Vagina (tissue), 2 donors: ENCODE data around the gene NRXN3. TPM values are rescaled to one million over a fixed set of nuclear protein-coding genes. Genes with fewer than 3 reads are reported as not detected.

Source experiments
- DNase-seq, 2 donors: peaks; one replicate each; pipeline ENCODE4 v3.0.0-alpha.2; 2017; ENCODE audit errors: extremely low spot score in 2 of 2
- H3K27ac ChIP-seq: fragments of 200-600 bp; sonication (generic); one replicate; pipeline ENCODE4 v1.5.1; 2019
- H3K27me3 ChIP-seq: fragments of 200-600 bp; sonication (generic); one replicate; pipeline ENCODE4 v1.5.1; 2019
- H3K36me3 ChIP-seq, 2 donors: fragments of 200-600 bp; sonication (generic); one replicate each; pipeline ENCODE4 v1.5.1; 2017 to 2019
- H3K4me1 ChIP-seq: fragments of 200-600 bp; sonication (generic); one replicate; pipeline ENCODE4 v1.5.1; 2019
- H3K4me3 ChIP-seq, 2 donors: fragments of 200-600 bp; sonication (generic); 1 replicate in 1 of 2; 2 replicates in 1 of 2; pipeline ENCODE4 v1.5.1; 2016 to 2019
- H3K9me3 ChIP-seq: fragments of 200-600 bp; sonication (generic); one replicate; pipeline ENCODE4 v1.5.1; 2019
- CTCF ChIP-seq, 3 experiments: fragments of 450-650 bp in 2 of 3; fragments of 200-600 bp in 1 of 3; sonication (generic) in 1 of 3; IDR thresholded peaks; one replicate each; pipeline ENCODE4 v1.5.1; 2017 to 2019; ENCODE audit warnings: antibody characterized with exemption in 3 of 3, mild to moderate bottlenecking in 2 of 3, moderate library complexity in 2 of 3
- POLR2A ChIP-seq, 2 donors: fragments of 450-650 bp; IDR thresholded peaks; one replicate each; pipeline ENCODE4 v1.6.1; 2017; ENCODE audit warnings: antibody characterized with exemption in 2 of 2, mild to moderate bottlenecking in 2 of 2, moderate library complexity in 2 of 2
- POLR2AphosphoS5 ChIP-seq, 2 donors: sonication (generic); formaldehyde crosslinking; IDR thresholded peaks; one replicate each; pipeline ENCODE4 v1.9.0; 2017; ENCODE audit warnings: antibody characterized with exemption in 2 of 2, mild to moderate bottlenecking in 2 of 2, low read depth in 1 of 2; ENCODE audit not compliant: insufficient read depth in 1 of 2
- intact Hi-C: fragments of 100-400 bp; cut with DNase I; formaldehyde crosslinking; loops from one replicate; pipeline ENCODE4 v1.15.1; 2023
- total RNA-seq: library from RNA; depleted of rRNA; stranded (reverse); fragments of >200 nt; gene quantifications from one replicate; pipeline ENCODE4 v1.2.3, GENCODE V29; 2016

The NRXN3 gene
- total RNA-seq, 1 donor from 2014 or later = 4.7 TPM

GRCh38 chr14:79543348-79543747, 1373.2 kb downstream of the NRXN3 start:
- Histone ChIP-seq H3K9me3 (no peaks in the 10 kb centered on the region), H3K27ac (no peak overlapping the region), H3K27me3 (no peaks in the 10 kb centered on the region), H3K4me3 (no peak overlapping the region), H3K36me3 (no peaks in the 10 kb centered on the region), H3K4me1 (no peaks in the 10 kb centered on the region)
- intact Hi-C loops = no loop called here
- DNase-seq = no peak
- TF ChIP-seq POLR2AphosphoS5 (IDR thresholded peaks at IDR 0.05; ENCODE audit: insufficient read depth in 1 of 2, low read depth in 1 of 2) = no peak
- TF ChIP-seq POLR2A (IDR thresholded peaks at IDR 0.05) = no peak
- no peak for TF ChIP-seq CTCF (IDR thresholded peaks at IDR 0.05)

- H3K27me3 ChIP-seq = no peaks in the 10 kb centered on the region
- H3K4me1 ChIP-seq = no peaks in the 10 kb centered on the region
- intact Hi-C loops = no loop called here
- H3K27ac ChIP-seq = no peak overlapping the region
- no peak for DNase-seq
- no peaks in the 10 kb centered on the region for H3K36me3 ChIP-seq
- no peak overlapping the region for H3K4me3 ChIP-seq
- TF ChIP-seq POLR2AphosphoS5 (IDR thresholded peaks at IDR 0.05; ENCODE audit: insufficient read depth in 1 of 2, low read depth in 1 of 2) = no peak
- TF ChIP-seq CTCF (IDR thresholded peaks at IDR 0.05) = no peak
- TF ChIP-seq POLR2A (IDR thresholded peaks at IDR 0.05) = no peak
- no peaks in the 10 kb centered on the region for H3K9me3 ChIP-seq
Observed at GRCh38 chr14:79543967-79544697, 1374.0 kb downstream of the NRXN3 start.

GRCh38 chr14:79544698-79545070, 1374.5 kb downstream of the NRXN3 start:
- Histone ChIP-seq H3K27me3 (no peaks in the 10 kb centered on the region), H3K9me3 (no peaks in the 10 kb centered on the region), H3K4me3 (no peak overlapping the region), H3K36me3 (no peaks in the 10 kb centered on the region), H3K4me1 (no peaks in the 10 kb centered on the region), H3K27ac (no peak overlapping the region)
- TF ChIP-seq POLR2A (IDR thresholded peaks at IDR 0.05) = no peak
- TF ChIP-seq POLR2AphosphoS5 (IDR thresholded peaks at IDR 0.05; ENCODE audit: insufficient read depth in 1 of 2, low read depth in 1 of 2) = no peak
- no peak for TF ChIP-seq CTCF (IDR thresholded peaks at IDR 0.05)
- intact Hi-C loops = no loop called here
- DNase-seq = no peak

GRCh38 chr14:79548836-79549235, 1378.7 kb downstream of the NRXN3 start:
- Histone ChIP-seq H3K9me3 (no peaks in the 10 kb centered on the region), H3K36me3 (no peaks in the 10 kb centered on the region), H3K4me1 (no peaks in the 10 kb centered on the region), H3K4me3 (no peak overlapping the region), H3K27me3 (no peaks in the 10 kb centered on the region), H3K27ac (no peak overlapping the region)
- intact Hi-C loops = no loop called here
- no peak for DNase-seq
- TF ChIP-seq CTCF (IDR thresholded peaks at IDR 0.05) (no peak), POLR2A (IDR thresholded peaks at IDR 0.05) (no peak), POLR2AphosphoS5 (IDR thresholded peaks at IDR 0.05; ENCODE audit: insufficient read depth in 1 of 2, low read depth in 1 of 2) (no peak)

GRCh38 chr14:79549515-79549914, 1379.3 kb downstream of the NRXN3 start:
- H3K9me3 ChIP-seq = no peaks in the 10 kb centered on the region

More at GRCh38 chr14:79549515-79549914, 1379.3 kb downstream of the NRXN3 start:
- Histone ChIP-seq H3K36me3 (no peaks in the 10 kb centered on the region), H3K4me1 (no peaks in the 10 kb centered on the region), H3K27me3 (no peaks in the 10 kb centered on the region), H3K4me3 (no peak overlapping the region), H3K27ac (no peak overlapping the region)
- intact Hi-C loops = no loop called here
- DNase-seq = no peak
- TF ChIP-seq CTCF (IDR thresholded peaks at IDR 0.05) = no peak
- TF ChIP-seq POLR2AphosphoS5 (IDR thresholded peaks at IDR 0.05; ENCODE audit: insufficient read depth in 1 of 2, low read depth in 1 of 2) = no peak
- TF ChIP-seq POLR2A (IDR thresholded peaks at IDR 0.05) = no peak
